Measurements from ENCODE around the gene SPNS3.

Gene SPNS3

GRCh38 chr17:4529533-4530152, 95.9 kb downstream of the SPNS3 start:
- no peaks in the 10 kb centered on the region for H3K36me3 ChIP-seq (ENCODE audit: control insufficient read depth, low read length)
- no peaks in the 10 kb centered on the region for H4K20me1 ChIP-seq (ENCODE audit: control insufficient read depth, insufficient read depth, low read depth, low read length)
- no peaks in the 10 kb centered on the region for H3F3A ChIP-seq (ENCODE audit: control insufficient read depth, insufficient read depth)
- TF ChIP-seq EZH2phosphoT487 (IDR thresholded peaks at IDR 0.05; ENCODE audit: borderline replicate concordance, low read length) (no peak), CTCF (IDR thresholded peaks at IDR 0.05; ENCODE audit: low read depth, low read length, poor library complexity, severe bottlenecking) (no peak)
- H3K9me3 ChIP-seq (ENCODE audit: control insufficient read depth, insufficient read depth, low read length) = no peaks in the 10 kb centered on the region
- H3K4me2 ChIP-seq (ENCODE audit: low read length) = no peak overlapping the region
- peaks cover 17% of the 10 kb centered on the region for H3K27me3 ChIP-seq (ENCODE audit: control insufficient read depth, low read length)
- no peak overlapping the region for H3K27ac ChIP-seq (ENCODE audit: low read depth, low read length)
- H3K4me1 ChIP-seq (ENCODE audit: control insufficient read depth, low read length) = no peaks in the 10 kb centered on the region
- no peak overlapping the region for H3K4me3 ChIP-seq (ENCODE audit: low read length)
- H3K79me2 ChIP-seq (ENCODE audit: control insufficient read depth, low read length) = no peaks in the 10 kb centered on the region
- no peaks in the 10 kb centered on the region for H3K9me2 ChIP-seq (replicated peaks; ENCODE audit: control insufficient read depth, low read length)

GRCh38 chr17:4530799-4531730, 97.3 kb downstream of the SPNS3 start:
- Histone ChIP-seq H3K79me2 (ENCODE audit: control insufficient read depth, low read length) (no peaks in the 10 kb centered on the region), H3K9me3 (ENCODE audit: control insufficient read depth, insufficient read depth, low read length) (no peaks in the 10 kb centered on the region), H4K20me1 (ENCODE audit: control insufficient read depth, insufficient read depth, low read depth, low read length) (no peaks in the 10 kb centered on the region), H3K9me2 (replicated peaks; ENCODE audit: control insufficient read depth, low read length) (no peaks in the 10 kb centered on the region), H3K36me3 (ENCODE audit: control insufficient read depth, low read length) (no peaks in the 10 kb centered on the region), H3K4me1 (ENCODE audit: control insufficient read depth, low read length) (no peaks in the 10 kb centered on the region), H3F3A (ENCODE audit: control insufficient read depth, insufficient read depth) (no peaks in the 10 kb centered on the region), H3K27ac (ENCODE audit: low read depth, low read length) (no peak overlapping the region), H3K4me2 (ENCODE audit: low read length) (no peak overlapping the region), H3K4me3 (ENCODE audit: low read length) (no peak overlapping the region), H3K27me3 (ENCODE audit: control insufficient read depth, low read length) (peaks cover 17% of the 10 kb centered on the region)
- TF ChIP-seq CTCF (IDR thresholded peaks at IDR 0.05; ENCODE audit: low read depth, low read length, poor library complexity, severe bottlenecking) = no peak
- TF ChIP-seq EZH2phosphoT487 (IDR thresholded peaks at IDR 0.05; ENCODE audit: borderline replicate concordance, low read length) = no peak

- no peak overlapping the region for H3K4me3 ChIP-seq (ENCODE audit: low read length)
- H4K20me1 ChIP-seq (ENCODE audit: control insufficient read depth, insufficient read depth, low read depth, low read length) = no peaks in the 10 kb centered on the region
- no peaks in the 10 kb centered on the region for H3K36me3 ChIP-seq (ENCODE audit: control insufficient read depth, low read length)
- peaks cover 10% of the 10 kb centered on the region for H3K27me3 ChIP-seq (ENCODE audit: control insufficient read depth, low read length)
- no peaks in the 10 kb centered on the region for H3K4me1 ChIP-seq (ENCODE audit: control insufficient read depth, low read length)
- H3K9me2 ChIP-seq (replicated peaks; ENCODE audit: control insufficient read depth, low read length) = no peaks in the 10 kb centered on the region
- no peak for TF ChIP-seq EZH2phosphoT487 (IDR thresholded peaks at IDR 0.05; ENCODE audit: borderline replicate concordance, low read length)
- no peak for TF ChIP-seq CTCF (IDR thresholded peaks at IDR 0.05; ENCODE audit: low read depth, low read length, poor library complexity, severe bottlenecking)
- H3K79me2 ChIP-seq (ENCODE audit: control insufficient read depth, low read length) = no peaks in the 10 kb centered on the region
- H3K9me3 ChIP-seq (ENCODE audit: control insufficient read depth, insufficient read depth, low read length) = no peaks in the 10 kb centered on the region
- no peak overlapping the region for H3K4me2 ChIP-seq (ENCODE audit: low read length)
- H3K27ac ChIP-seq (ENCODE audit: low read depth, low read length) = no peak overlapping the region
- H3F3A ChIP-seq (ENCODE audit: control insufficient read depth, insufficient read depth) = no peaks in the 10 kb centered on the region
Measured at GRCh38 chr17:4531988-4532736, 98.4 kb downstream of the SPNS3 start.

Measured in DOHH2 (cell line).